HepG2 (cell line): ENCODE measurements around the gene CCNL1. TPM values are rescaled to one million over a fixed set of nuclear protein-coding genes. Genes with fewer than 3 reads are reported as not detected.

Experiments used
- FOXP1 ChIP-seq, 2 experiments: fragments of 450-650 bp in 1 of 2; IDR thresholded peaks; 2 replicates each; pipeline ENCODE4 v1.6.1; 2017 to 2018; ENCODE audit warnings: antibody characterized with exemption in 1 of 2
- MXD4 ChIP-seq: IDR thresholded peaks from 2 replicates; pipeline ENCODE4 v1.6.1; 2016; ENCODE audit warnings: mild to moderate bottlenecking, missing biosample characterization, missing genetic modification reagents
- NPAS2 ChIP-seq: sonication (generic); formaldehyde crosslinking; IDR thresholded peaks from 2 replicates; pipeline ENCODE4 v1.8.0; 2022; ENCODE audit warnings: mild to moderate bottlenecking, missing genetic modification reagents, borderline replicate concordance
- ZBTB43 ChIP-seq: sonication (generic); formaldehyde crosslinking; conservative IDR thresholded peaks from 2 replicates; pipeline ENCODE4 v1.4.0; 2020; ENCODE audit warnings: missing genetic modification reagents
- ZHX2 ChIP-seq, 2 experiments: sonication (generic) in 1 of 2; formaldehyde crosslinking in 1 of 2; IDR thresholded peaks; 2 replicates each; pipeline versions ENCODE4 v1.6.1 to v1.9.0; 2014 to 2022; ENCODE audit warnings: antibody characterized with exemption in 1 of 2, borderline replicate concordance in 1 of 2, inconsistent platforms in 1 of 2, low read depth in 1 of 2, missing genetic modification reagents in 1 of 2
- ZKSCAN8 ChIP-seq: IDR thresholded peaks from 2 replicates; pipeline ENCODE4 v1.6.1; 2016; ENCODE audit warnings: borderline replicate concordance, missing genetic modification reagents, missing compliant biosample characterization
- ZSCAN30 ChIP-seq: sonication (generic); formaldehyde crosslinking; IDR thresholded peaks from 2 replicates; pipeline ENCODE4 v1.5.0; 2020; ENCODE audit warnings: mild to moderate bottlenecking, missing genetic modification reagents
- polyA plus RNA-seq, 8 experiments: library from polyadenylated mRNA; depleted of rRNA in 3 of 8; stranded (reverse) in 7 of 8; unstranded in 1 of 8; fragments of >200 nt; fragmentation: Illumina TruSeq in 4 of 8; extraction: Trizol in 4 of 8; gene quantifications; 2 replicates each; pipeline versions ENCODE4 v1.2.1 to v1.2.3, GENCODE V29; 2011 to 2016; ENCODE audit warnings: low read depth in 4 of 8, missing spikeins in 1 of 8, mixed read lengths in 1 of 8; ENCODE audit not compliant: insufficient read depth in 1 of 8
- total RNA-seq, 5 experiments: library from RNA; depleted of rRNA; stranded (reverse); fragments of >200 nt; fragmentation: Illumina TruSeq; extraction: Trizol; gene quantifications; 2 replicates each; pipeline ENCODE4 v1.2.3, GENCODE V29; 2016; ENCODE audit warnings: low read depth in 1 of 5
- TF ChIP-seq, protein P1 (sequence below): sonication (generic); formaldehyde crosslinking; IDR thresholded peaks from 2 replicates; pipeline ENCODE4 v1.5.0; 2020; ENCODE audit warnings: mild to moderate bottlenecking, missing genetic modification reagents, borderline replicate concordance
- TF ChIP-seq, protein P2 (sequence below): sonication (generic); formaldehyde crosslinking; IDR thresholded peaks from 2 replicates; pipeline ENCODE4 v1.9.0; 2022; ENCODE audit warnings: missing genetic modification reagents, mild to moderate bottlenecking, borderline replicate concordance

The CCNL1 gene
- total and polyA plus RNA-seq, 2 of the 13 experiments (the other 11 are each of a cell fraction or from before 2014, with no cell fraction given): 151 to 303 TPM

- TF ChIP-seq, protein P1, sequence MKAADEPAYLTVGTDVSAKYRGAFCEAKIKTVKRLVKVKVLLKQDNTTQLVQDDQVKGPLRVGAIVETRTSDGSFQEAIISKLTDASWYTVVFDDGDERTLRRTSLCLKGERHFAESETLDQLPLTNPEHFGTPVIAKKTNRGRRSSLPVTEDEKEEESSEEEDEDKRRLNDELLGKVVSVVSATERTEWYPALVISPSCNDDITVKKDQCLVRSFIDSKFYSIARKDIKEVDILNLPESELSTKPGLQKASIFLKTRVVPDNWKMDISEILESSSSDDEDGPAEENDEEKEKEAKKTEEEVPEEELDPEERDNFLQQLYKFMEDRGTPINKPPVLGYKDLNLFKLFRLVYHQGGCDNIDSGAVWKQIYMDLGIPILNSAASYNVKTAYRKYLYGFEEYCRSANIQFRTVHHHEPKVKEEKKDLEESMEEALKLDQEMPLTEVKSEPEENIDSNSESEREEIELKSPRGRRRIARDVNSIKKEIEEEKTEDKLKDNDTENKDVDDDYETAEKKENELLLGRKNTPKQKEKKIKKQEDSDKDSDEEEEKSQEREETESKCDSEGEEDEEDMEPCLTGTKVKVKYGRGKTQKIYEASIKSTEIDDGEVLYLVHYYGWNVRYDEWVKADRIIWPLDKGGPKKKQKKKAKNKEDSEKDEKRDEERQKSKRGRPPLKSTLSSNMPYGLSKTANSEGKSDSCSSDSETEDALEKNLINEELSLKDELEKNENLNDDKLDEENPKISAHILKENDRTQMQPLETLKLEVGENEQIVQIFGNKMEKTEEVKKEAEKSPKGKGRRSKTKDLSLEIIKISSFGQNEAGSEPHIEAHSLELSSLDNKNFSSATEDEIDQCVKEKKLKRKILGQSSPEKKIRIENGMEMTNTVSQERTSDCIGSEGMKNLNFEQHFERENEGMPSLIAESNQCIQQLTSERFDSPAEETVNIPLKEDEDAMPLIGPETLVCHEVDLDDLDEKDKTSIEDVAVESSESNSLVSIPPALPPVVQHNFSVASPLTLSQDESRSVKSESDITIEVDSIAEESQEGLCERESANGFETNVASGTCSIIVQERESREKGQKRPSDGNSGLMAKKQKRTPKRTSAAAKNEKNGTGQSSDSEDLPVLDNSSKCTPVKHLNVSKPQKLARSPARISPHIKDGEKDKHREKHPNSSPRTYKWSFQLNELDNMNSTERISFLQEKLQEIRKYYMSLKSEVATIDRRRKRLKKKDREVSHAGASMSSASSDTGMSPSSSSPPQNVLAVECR: peak; percentile 49; the same call in 1 of the 2 replicates
- peak; percentile 52; the same call in 1 of the 2 replicates for TF ChIP-seq FOXP1 (IDR thresholded peaks at IDR 0.05)
- TF ChIP-seq FOXP1 (CRISPR knock-in tag; IDR thresholded peaks at IDR 0.05): peak; percentile 79
- TF ChIP-seq ZSCAN30 (CRISPR knock-in tag): no peak
- 0 out of 2 replicates have a peak, but pooled peaks have one; percentile 34 for TF ChIP-seq MXD4
- TF ChIP-seq NPAS2 (CRISPR knock-in tag): no peak
- peak; percentile 38; the same call in 1 of the 2 replicates for TF ChIP-seq ZKSCAN8 (CRISPR knock-in tag)
- TF ChIP-seq, protein P2, sequence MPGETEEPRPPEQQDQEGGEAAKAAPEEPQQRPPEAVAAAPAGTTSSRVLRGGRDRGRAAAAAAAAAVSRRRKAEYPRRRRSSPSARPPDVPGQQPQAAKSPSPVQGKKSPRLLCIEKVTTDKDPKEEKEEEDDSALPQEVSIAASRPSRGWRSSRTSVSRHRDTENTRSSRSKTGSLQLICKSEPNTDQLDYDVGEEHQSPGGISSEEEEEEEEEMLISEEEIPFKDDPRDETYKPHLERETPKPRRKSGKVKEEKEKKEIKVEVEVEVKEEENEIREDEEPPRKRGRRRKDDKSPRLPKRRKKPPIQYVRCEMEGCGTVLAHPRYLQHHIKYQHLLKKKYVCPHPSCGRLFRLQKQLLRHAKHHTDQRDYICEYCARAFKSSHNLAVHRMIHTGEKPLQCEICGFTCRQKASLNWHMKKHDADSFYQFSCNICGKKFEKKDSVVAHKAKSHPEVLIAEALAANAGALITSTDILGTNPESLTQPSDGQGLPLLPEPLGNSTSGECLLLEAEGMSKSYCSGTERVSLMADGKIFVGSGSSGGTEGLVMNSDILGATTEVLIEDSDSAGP: peak; percentile 28; the same call in 1 of the 2 replicates
- no peak for TF ChIP-seq ZHX2 (IDR thresholded peaks at IDR 0.05; ENCODE audit: low read depth)
- no peak for TF ChIP-seq ZHX2 (CRISPR knock-in tag; IDR thresholded peaks at IDR 0.05; ENCODE audit: borderline replicate concordance)
- no peak for TF ChIP-seq ZBTB43 (CRISPR knock-in tag)
Observed at GRCh38 chr3:157130467-157131251, 29.3 kb downstream of the CCNL1 start (continued).
